SJCRH30 (cell line): ENCODE data around the gene PPP2R5E. TPM values are rescaled to one million over a fixed set of nuclear protein-coding genes. Genes with fewer than 3 reads are reported as not detected.

ENCODE experiments used
- DNase-seq, 2 experiments: peaks; one replicate each; pipeline ENCODE4 v3.0.0-alpha.2; 2015 to 2020
- H3K27ac ChIP-seq: fragments of 250-450 bp; sonication (Bioruptor Pico); 2 replicates; pipeline ENCODE4 v1.5.1; 2020; ENCODE audit warnings: mild to moderate bottlenecking, moderate library complexity
- H3K27me3 ChIP-seq: fragments of 250-450 bp; sonication (Bioruptor Pico); 2 replicates; pipeline ENCODE4 v1.5.1; 2020; ENCODE audit warnings: mild to moderate bottlenecking, moderate library complexity
- H3K36me3 ChIP-seq: fragments of 250-450 bp; sonication (Bioruptor Pico); 2 replicates; pipeline ENCODE4 v1.5.1; 2020; ENCODE audit warnings: mild to moderate bottlenecking, moderate library complexity
- H3K4me1 ChIP-seq: fragments of 250-450 bp; sonication (Bioruptor Pico); 2 replicates; pipeline ENCODE4 v1.5.1; 2020; ENCODE audit warnings: mild to moderate bottlenecking, moderate library complexity
- H3K4me3 ChIP-seq: fragments of 250-450 bp; sonication (Bioruptor Pico); 2 replicates; pipeline ENCODE4 v1.5.1; 2020; ENCODE audit warnings: mild to moderate bottlenecking, moderate library complexity
- H3K9me3 ChIP-seq: fragments of 250-450 bp; sonication (Bioruptor Pico); replicated peaks from 2 replicates; pipeline ENCODE4 v1.5.1; 2020; ENCODE audit warnings: mild to moderate bottlenecking, moderate library complexity
- total RNA-seq: library from RNA; depleted of rRNA; stranded (reverse); fragments of >200 nt; shearing (Covaris generic); gene quantifications from 2 replicates; pipeline ENCODE4 v1.2.3, GENCODE V29; 2014

Gene PPP2R5E
- total RNA-seq, 1 experiment from 2014 or later, result 28.5 TPM

DNA sequence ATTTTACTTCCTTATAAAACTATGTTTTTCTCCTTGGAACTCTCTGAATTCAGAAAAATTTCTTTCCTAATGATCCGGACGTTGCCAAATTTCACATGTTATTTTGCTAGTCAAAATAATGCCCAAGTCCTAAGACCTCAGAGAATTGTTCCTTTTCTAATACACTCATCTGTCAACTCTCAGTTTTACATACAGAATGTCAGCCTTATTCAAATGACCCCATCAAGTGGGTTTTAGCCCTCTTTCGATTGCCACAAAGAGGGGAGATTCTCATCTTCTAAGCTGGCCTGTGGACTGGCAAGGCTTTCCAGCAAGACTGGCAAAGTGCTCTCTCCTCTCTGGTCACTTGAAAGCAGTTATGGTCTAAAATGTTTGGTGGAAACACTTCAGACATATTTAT is 125.2 kb downstream of the PPP2R5E start:
- no peaks in the 10 kb centered on the region for H3K9me3 ChIP-seq
- no peaks in the 10 kb centered on the region for H3K27me3 ChIP-seq
- peaks cover 7% of the 10 kb centered on the region; the same call in 1 of the 2 replicates for H3K36me3 ChIP-seq
- H3K4me1 ChIP-seq, result no peaks in the 10 kb centered on the region
- H3K4me3 ChIP-seq, result no peak overlapping the region
- no peak overlapping the region for H3K27ac ChIP-seq
- DNase-seq, result no peak

- no peak overlapping the region for H3K4me3 ChIP-seq
- H3K27me3 ChIP-seq, result no peaks in the 10 kb centered on the region
- DNase-seq, result no peak
- peaks cover 10% of the 10 kb centered on the region; the same call in 1 of the 2 replicates for H3K36me3 ChIP-seq
- no peaks in the 10 kb centered on the region for H3K9me3 ChIP-seq
- H3K27ac ChIP-seq, result no peak overlapping the region
- H3K4me1 ChIP-seq, result no peaks in the 10 kb centered on the region
These were observed 130.2 kb downstream of the PPP2R5E start for GRCh38 chr14:63413009-63413408.

GRCh38 chr14:63406333-63406732 is 136.8 kb downstream of the PPP2R5E start:
- Histone ChIP-seq H3K9me3 (no peaks in the 10 kb centered on the region), H3K27me3 (no peaks in the 10 kb centered on the region), H3K4me3 (no peak overlapping the region), H3K4me1 (no peaks in the 10 kb centered on the region), H3K36me3 (0 out of 2 replicates have a peak, but pooled peaks cover 2% of the 10 kb centered on the region), H3K27ac (no peak overlapping the region)
- no peak for DNase-seq

- Histone ChIP-seq H3K36me3 (no peaks in the 10 kb centered on the region), H3K27ac (no peak overlapping the region), H3K4me1 (no peaks in the 10 kb centered on the region), H3K27me3 (no peaks in the 10 kb centered on the region), H3K4me3 (no peak overlapping the region), H3K9me3 (no peaks in the 10 kb centered on the region)
- DNase-seq, result no peak
These were observed 137.5 kb downstream of the PPP2R5E start for GRCh38 chr14:63405715-63406114.

GRCh38 chr14:63404906-63405305 is 138.3 kb downstream of the PPP2R5E start:
- H3K4me1 ChIP-seq, result no peaks in the 10 kb centered on the region
- H3K27me3 ChIP-seq, result no peaks in the 10 kb centered on the region
- no peaks in the 10 kb centered on the region for H3K36me3 ChIP-seq
- H3K4me3 ChIP-seq, result no peak overlapping the region
- no peak for DNase-seq
- H3K27ac ChIP-seq, result no peak overlapping the region
- no peaks in the 10 kb centered on the region for H3K9me3 ChIP-seq

- Histone ChIP-seq H3K27me3 (no peaks in the 10 kb centered on the region), H3K36me3 (peaks cover 7% of the 10 kb centered on the region), H3K9me3 (0 out of 2 replicates have a peak, but pooled peaks cover 3% of the 10 kb centered on the region), H3K27ac (no peak overlapping the region), H3K4me3 (no peak overlapping the region), H3K4me1 (no peaks in the 10 kb centered on the region)
- DNase-seq, result no peak
These were observed 141.5 kb downstream of the PPP2R5E start for GRCh38 chr14:63401646-63402045.

DNA sequence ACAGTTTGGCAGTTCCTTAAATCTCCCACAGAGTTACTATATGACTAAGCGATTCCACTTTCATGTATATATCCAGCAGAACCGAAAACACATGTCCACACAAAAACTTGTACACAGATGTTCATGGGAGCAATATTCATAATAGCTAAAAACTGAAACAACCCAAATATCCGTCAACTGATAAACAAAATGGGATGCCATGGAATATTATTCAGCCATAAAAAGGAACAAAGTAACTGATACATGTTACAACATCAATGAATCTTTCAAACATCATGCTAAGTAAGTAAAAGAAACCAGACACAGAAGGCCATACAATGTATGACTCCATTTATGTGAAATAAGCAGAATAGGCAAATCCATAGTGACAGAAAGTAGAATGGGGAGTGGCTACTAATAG is 144.2 kb downstream of the PPP2R5E start:
- Histone ChIP-seq H3K27me3 (no peaks in the 10 kb centered on the region), H3K4me1 (no peaks in the 10 kb centered on the region), H3K9me3 (0 out of 2 replicates have a peak, but pooled peaks cover 3% of the 10 kb centered on the region), H3K4me3 (no peak overlapping the region), H3K27ac (no peak overlapping the region), H3K36me3 (peaks cover 13% of the 10 kb centered on the region)
- no peak for DNase-seq

GRCh38 chr14:63394841-63395240 is 148.3 kb downstream of the PPP2R5E start:
- H3K4me1 ChIP-seq, result no peaks in the 10 kb centered on the region
- DNase-seq, result no peak
- H3K9me3 ChIP-seq, result 0 out of 2 replicates have a peak, but pooled peaks cover 3% of the 10 kb centered on the region
- peaks cover 23% of the 10 kb centered on the region for H3K36me3 ChIP-seq
- H3K27me3 ChIP-seq, result no peaks in the 10 kb centered on the region
- no peak overlapping the region for H3K4me3 ChIP-seq
- no peak overlapping the region for H3K27ac ChIP-seq

- H3K4me1 ChIP-seq, result no peaks in the 10 kb centered on the region
- H3K27me3 ChIP-seq, result no peaks in the 10 kb centered on the region
- peaks cover 23% of the 10 kb centered on the region for H3K36me3 ChIP-seq
- no peak overlapping the region for H3K4me3 ChIP-seq
- DNase-seq, result no peak
- 0 out of 2 replicates have a peak, but pooled peaks cover 3% of the 10 kb centered on the region for H3K9me3 ChIP-seq
- no peak overlapping the region for H3K27ac ChIP-seq
These were observed 148.7 kb downstream of the PPP2R5E start for GRCh38 chr14:63394432-63394831.

DNA sequence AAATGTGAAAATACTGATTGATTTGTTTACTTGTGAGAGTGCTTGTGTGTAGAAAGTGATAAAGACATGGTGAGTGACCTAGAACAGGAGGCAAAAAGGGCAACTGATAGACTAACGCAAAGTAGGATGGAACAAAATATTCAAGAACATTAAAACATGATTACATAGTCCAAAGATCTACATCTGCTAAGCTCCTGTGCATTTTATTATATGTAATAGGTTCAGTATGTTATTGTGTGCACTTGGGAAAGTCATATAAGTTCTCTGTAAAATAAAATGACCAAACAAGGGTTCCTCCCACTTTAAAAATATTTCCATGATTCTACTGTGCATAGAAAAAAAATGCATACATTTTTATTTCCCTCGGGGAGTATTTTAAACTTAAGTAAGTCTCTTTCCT is 150.2 kb downstream of the PPP2R5E start:
- Histone ChIP-seq H3K4me1 (no peaks in the 10 kb centered on the region), H3K4me3 (no peak overlapping the region), H3K36me3 (peaks cover 19% of the 10 kb centered on the region), H3K27me3 (no peaks in the 10 kb centered on the region), H3K27ac (no peak overlapping the region), H3K9me3 (no peaks in the 10 kb centered on the region)
- no peak for DNase-seq

DNA sequence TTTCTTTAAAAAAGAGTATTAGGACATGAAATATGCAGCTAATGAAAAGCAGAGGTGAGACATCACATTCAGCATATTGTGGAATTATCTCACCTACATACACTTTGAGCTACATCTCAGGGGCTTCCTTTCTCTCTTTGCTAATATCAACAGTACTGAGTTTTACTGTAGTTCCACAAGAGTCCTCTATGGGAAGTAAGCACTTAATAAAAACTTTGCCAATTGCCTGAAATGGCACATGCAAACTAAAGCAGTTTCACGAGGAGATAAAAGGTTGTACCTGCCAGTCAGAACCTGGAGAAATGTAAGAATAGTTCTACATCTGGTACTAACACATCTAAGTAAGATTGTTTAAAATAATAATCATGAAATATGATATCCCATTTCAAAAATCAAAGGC is 150.9 kb downstream of the PPP2R5E start:
- Histone ChIP-seq H3K4me3 (no peak overlapping the region), H3K27me3 (no peaks in the 10 kb centered on the region), H3K9me3 (no peaks in the 10 kb centered on the region), H3K4me1 (no peaks in the 10 kb centered on the region), H3K36me3 (peaks cover 21% of the 10 kb centered on the region), H3K27ac (no peak overlapping the region)
- no peak for DNase-seq

- Histone ChIP-seq H3K36me3 (peaks cover 20% of the 10 kb centered on the region; the same call in 1 of the 2 replicates), H3K9me3 (no peaks in the 10 kb centered on the region), H3K27ac (no peak overlapping the region), H3K4me3 (no peak overlapping the region), H3K27me3 (no peaks in the 10 kb centered on the region), H3K4me1 (no peaks in the 10 kb centered on the region)
- peak; percentile 30 to 67 for DNase-seq
These were observed 154.3 kb downstream of the PPP2R5E start for GRCh38 chr14:63388766-63389431.

- no peaks in the 10 kb centered on the region for H3K27me3 ChIP-seq
- no peak overlapping the region for H3K4me3 ChIP-seq
- H3K9me3 ChIP-seq, result no peaks in the 10 kb centered on the region
- no peak for DNase-seq
- H3K4me1 ChIP-seq, result no peaks in the 10 kb centered on the region
- no peak overlapping the region for H3K27ac ChIP-seq
- peaks cover 20% of the 10 kb centered on the region for H3K36me3 ChIP-seq
These were observed 155.5 kb downstream of the PPP2R5E start for GRCh38 chr14:63387711-63388110.

DNA sequence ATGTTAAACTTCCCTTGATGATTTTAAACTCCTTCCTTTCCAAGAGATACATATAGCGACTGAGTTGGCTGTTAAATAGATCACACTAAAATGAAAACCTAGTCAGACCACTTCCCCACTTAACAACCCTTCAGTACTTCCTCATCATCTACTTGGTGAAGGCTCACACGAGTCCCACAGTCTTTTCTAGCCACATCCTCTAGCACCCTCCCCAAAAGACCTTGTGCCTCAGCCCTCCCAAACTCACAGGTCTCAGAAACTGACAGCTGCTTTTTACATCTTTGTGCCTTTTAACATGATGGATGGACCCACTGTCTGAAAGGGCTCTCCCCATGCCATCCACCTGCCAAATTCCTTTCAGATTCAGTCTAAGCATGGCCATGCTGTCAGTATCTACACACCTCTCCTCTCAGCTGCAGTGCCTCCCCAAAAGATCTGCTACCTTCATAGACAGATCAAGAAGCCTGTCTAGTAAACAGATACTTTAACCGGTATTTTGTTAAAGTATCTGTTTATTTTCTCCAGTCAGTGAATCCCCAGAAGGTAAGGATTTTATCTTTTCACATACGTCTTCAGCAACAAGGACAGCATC is 159.3 kb downstream of the PPP2R5E start:
- no peak for DNase-seq
- Histone ChIP-seq H3K4me1 (no peaks in the 10 kb centered on the region), H3K4me3 (no peak overlapping the region), H3K36me3 (peaks cover 29% of the 10 kb centered on the region), H3K27me3 (no peaks in the 10 kb centered on the region), H3K27ac (no peak overlapping the region), H3K9me3 (no peaks in the 10 kb centered on the region)

GRCh38 chr14:63378444-63378843 is 164.7 kb downstream of the PPP2R5E start:
- H3K9me3 ChIP-seq, result no peaks in the 10 kb centered on the region
- peaks cover 27% of the 10 kb centered on the region for H3K36me3 ChIP-seq
- no peaks in the 10 kb centered on the region for H3K4me1 ChIP-seq
- H3K27ac ChIP-seq, result no peak overlapping the region
- no peaks in the 10 kb centered on the region for H3K27me3 ChIP-seq
- H3K4me3 ChIP-seq, result no peak overlapping the region
- DNase-seq, result no peak

DNA sequence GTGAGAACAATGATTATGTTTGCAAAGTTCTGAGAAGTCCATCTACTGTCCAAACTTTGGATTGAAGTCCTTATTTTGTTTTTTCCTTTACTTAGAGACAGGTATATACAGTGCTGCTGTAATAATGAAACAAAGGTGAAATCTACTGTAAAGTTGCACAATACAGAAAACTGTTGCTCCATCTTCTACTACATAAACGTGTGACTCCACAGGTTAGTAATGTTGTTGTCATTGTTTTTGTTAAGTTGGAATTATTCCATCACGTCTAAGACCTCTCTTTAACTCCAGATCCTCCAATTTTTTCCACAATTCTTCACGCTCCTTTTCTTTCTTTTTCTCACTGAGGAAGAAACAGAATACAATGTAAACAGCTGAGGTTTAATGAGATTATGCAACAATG is 167.4 kb downstream of the PPP2R5E start:
- Histone ChIP-seq H3K36me3 (peaks cover 11% of the 10 kb centered on the region), H3K9me3 (no peaks in the 10 kb centered on the region), H3K4me3 (no peak overlapping the region), H3K27me3 (no peaks in the 10 kb centered on the region), H3K4me1 (no peaks in the 10 kb centered on the region), H3K27ac (no peak overlapping the region)
- no peak for DNase-seq
